ENCODE data around the gene CPPED1. TPM values are rescaled to one million over a fixed set of nuclear protein-coding genes. Genes with fewer than 3 reads are reported as not detected.

CPPED1 gene
- total RNA-seq, 1 donor from 2014 or later: 9.7 TPM

DNA sequence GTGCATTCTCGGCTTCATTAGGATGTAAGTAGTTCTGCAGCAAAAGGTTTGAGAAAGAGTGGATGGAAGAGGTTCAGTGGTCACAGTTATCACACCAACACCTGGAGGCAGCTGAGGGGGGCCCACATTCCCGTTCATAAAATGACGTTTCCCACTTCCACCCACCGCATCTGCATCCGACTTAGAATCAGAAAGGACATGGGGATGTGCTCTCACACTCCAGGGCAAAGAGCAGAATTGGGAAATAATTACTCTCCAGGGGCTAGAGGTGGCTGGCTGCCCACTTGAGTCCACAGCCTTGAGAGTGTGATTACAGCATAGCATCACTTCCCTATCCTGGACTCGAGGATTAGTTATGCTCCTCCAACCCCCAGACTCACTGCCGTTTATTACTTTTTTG, 122.0 kb downstream of the CPPED1 start:
- Histone ChIP-seq H3F3A (ENCODE audit: low read depth) (no peaks in the 10 kb centered on the region), H3K4me3 (no peak overlapping the region), H3K27ac (no peak overlapping the region), H3K4me2 (no peak overlapping the region), H3K27me3 (no peaks in the 10 kb centered on the region), H3K9ac (no peak overlapping the region), H3K9me3 (ENCODE audit: low read depth) (no peaks in the 10 kb centered on the region), H2AFZ (replicated peaks) (no peak overlapping the region), H3K79me2 (ENCODE audit: low read depth) (no peaks in the 10 kb centered on the region), H4K20me1 (ENCODE audit: low read depth) (no peaks in the 10 kb centered on the region), H3K36me3 (no peaks in the 10 kb centered on the region), H3K4me1 (peaks cover 11% of the 10 kb centered on the region)
- H3K4me1 Mint-ChIP-seq: no peaks in the 10 kb centered on the region
- H3K27ac Mint-ChIP-seq: no peak overlapping the region
- peaks cover 4% of the 10 kb centered on the region for H3K27me3 Mint-ChIP-seq (ENCODE audit: insufficient read depth, low read depth)
- H3K36me3 Mint-ChIP-seq: no peaks in the 10 kb centered on the region
- DNase-seq (ENCODE audit: low spot score): no peak
- no peak overlapping the region for H3K4me3 Mint-ChIP-seq
- TF ChIP-seq EZH2phosphoT487 (IDR thresholded peaks at IDR 0.05): no peak
- H3K9me3 Mint-ChIP-seq: peaks cover 7% of the 10 kb centered on the region

DNA sequence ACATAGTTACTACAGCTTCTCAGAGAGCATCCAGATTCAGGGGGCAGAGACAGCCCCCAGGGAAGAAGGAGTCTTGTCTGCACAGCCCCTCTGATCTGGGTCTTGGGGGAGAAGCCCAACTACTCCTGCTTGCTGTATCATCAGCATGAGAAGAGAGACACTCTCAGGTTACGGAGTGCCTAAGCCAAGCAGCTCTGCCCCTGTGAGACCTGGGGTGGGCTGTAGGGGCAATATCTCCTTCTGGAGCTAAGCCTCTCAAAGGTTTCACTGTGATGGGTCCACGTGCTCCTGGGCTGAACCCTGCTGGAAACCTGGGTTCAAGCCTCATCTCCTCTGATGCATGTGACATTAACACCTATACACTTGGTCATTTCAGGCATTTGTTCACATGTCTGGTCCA, 123.2 kb downstream of the CPPED1 start:
- Histone ChIP-seq H3K4me2 (no peak overlapping the region), H3K27ac (no peak overlapping the region), H3F3A (ENCODE audit: low read depth) (no peaks in the 10 kb centered on the region), H2AFZ (replicated peaks) (no peak overlapping the region), H3K9me3 (ENCODE audit: low read depth) (no peaks in the 10 kb centered on the region), H3K27me3 (no peaks in the 10 kb centered on the region), H3K9ac (no peak overlapping the region), H3K79me2 (ENCODE audit: low read depth) (no peaks in the 10 kb centered on the region), H3K4me3 (no peak overlapping the region), H4K20me1 (ENCODE audit: low read depth) (no peaks in the 10 kb centered on the region), H3K4me1 (peaks cover 11% of the 10 kb centered on the region), H3K36me3 (no peaks in the 10 kb centered on the region)
- peaks cover 7% of the 10 kb centered on the region for H3K9me3 Mint-ChIP-seq
- TF ChIP-seq, protein P1, sequence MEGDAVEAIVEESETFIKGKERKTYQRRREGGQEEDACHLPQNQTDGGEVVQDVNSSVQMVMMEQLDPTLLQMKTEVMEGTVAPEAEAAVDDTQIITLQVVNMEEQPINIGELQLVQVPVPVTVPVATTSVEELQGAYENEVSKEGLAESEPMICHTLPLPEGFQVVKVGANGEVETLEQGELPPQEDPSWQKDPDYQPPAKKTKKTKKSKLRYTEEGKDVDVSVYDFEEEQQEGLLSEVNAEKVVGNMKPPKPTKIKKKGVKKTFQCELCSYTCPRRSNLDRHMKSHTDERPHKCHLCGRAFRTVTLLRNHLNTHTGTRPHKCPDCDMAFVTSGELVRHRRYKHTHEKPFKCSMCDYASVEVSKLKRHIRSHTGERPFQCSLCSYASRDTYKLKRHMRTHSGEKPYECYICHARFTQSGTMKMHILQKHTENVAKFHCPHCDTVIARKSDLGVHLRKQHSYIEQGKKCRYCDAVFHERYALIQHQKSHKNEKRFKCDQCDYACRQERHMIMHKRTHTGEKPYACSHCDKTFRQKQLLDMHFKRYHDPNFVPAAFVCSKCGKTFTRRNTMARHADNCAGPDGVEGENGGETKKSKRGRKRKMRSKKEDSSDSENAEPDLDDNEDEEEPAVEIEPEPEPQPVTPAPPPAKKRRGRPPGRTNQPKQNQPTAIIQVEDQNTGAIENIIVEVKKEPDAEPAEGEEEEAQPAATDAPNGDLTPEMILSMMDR (IDR thresholded peaks at IDR 0.05): no peak
- no peak for TF ChIP-seq EZH2phosphoT487 (IDR thresholded peaks at IDR 0.05)
- no peak for TF ChIP-seq EZH2 (IDR thresholded peaks at IDR 0.05)
- DNase-seq (ENCODE audit: low spot score): no peak
- no peak overlapping the region for H3K4me3 Mint-ChIP-seq
- H3K36me3 Mint-ChIP-seq: no peaks in the 10 kb centered on the region
- H3K27ac Mint-ChIP-seq: no peak overlapping the region
- H3K27me3 Mint-ChIP-seq (ENCODE audit: insufficient read depth, low read depth): peaks cover 4% of the 10 kb centered on the region
- peaks cover 3% of the 10 kb centered on the region for H3K4me1 Mint-ChIP-seq

DNA sequence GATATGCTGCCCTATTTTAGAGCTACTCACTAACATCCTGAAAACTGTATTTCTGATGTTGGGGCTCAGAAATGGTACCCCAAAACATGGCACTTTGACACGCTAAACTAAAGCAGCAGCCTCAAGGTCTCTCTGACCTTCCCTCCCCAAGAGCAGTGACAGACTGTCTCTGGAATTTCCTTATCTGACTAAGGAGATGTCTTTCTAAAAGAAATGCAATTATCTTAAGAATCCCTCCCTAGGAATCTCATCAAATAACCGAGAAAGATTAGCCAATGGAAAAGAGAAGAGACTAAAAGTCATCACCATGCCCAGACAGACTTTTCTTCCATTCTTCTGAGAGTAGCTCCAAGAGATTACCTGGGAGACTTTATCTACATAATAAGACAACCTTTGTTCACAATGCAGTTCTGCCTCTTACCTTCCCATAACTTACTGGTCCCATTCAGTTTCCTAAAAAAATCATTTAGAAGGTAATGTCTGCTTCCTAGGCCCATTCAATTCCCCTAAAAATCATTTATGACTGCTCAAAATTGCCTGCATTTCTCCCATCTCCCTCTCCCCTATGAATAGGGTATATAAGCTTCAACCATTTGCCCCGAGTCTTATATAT, 123.9 kb downstream of the CPPED1 start:
- peaks cover 4% of the 10 kb centered on the region for H3K27me3 Mint-ChIP-seq (ENCODE audit: insufficient read depth, low read depth)
- no peaks in the 10 kb centered on the region for H3K36me3 Mint-ChIP-seq

DNA sequence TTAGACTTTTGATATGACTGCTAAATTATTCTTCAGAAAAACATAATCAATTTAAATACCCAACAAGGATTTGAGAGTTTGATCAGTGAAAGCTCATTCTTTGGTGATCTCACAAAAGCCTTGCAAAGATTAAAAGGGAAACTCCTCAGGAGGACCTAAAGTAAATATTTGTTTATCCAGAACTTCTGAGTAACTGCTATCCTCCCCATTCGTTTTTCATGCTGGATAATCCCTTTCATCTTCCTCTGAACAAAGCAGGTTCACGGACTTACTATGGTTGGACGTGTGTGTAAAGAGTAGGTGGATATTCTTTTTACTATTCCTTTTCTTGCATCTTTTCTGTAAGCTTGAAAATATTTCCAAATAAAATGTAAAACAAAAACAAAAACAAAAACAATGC, 124.7 kb downstream of the CPPED1 start:
- TF ChIP-seq EZH2 (IDR thresholded peaks at IDR 0.05): no peak
- no peak for TF ChIP-seq EZH2phosphoT487 (IDR thresholded peaks at IDR 0.05)
- TF ChIP-seq, protein P1 (IDR thresholded peaks at IDR 0.05): no peak
- H3K27ac Mint-ChIP-seq: no peak overlapping the region
- no peaks in the 10 kb centered on the region for H3K27me3 ChIP-seq
- H3K36me3 Mint-ChIP-seq: no peaks in the 10 kb centered on the region
- DNase-seq (ENCODE audit: low spot score): no peak
- no peak overlapping the region for H3K4me2 ChIP-seq
- H3F3A ChIP-seq (ENCODE audit: low read depth): no peaks in the 10 kb centered on the region
- H3K4me1 Mint-ChIP-seq: peaks cover 3% of the 10 kb centered on the region
- H3K4me3 ChIP-seq: no peak overlapping the region
- no peak overlapping the region for H3K4me3 Mint-ChIP-seq
- no peak overlapping the region for H3K9ac ChIP-seq
- H3K9me3 ChIP-seq (ENCODE audit: low read depth): no peaks in the 10 kb centered on the region
- no peaks in the 10 kb centered on the region for H4K20me1 ChIP-seq (ENCODE audit: low read depth)
- H3K79me2 ChIP-seq (ENCODE audit: low read depth): no peaks in the 10 kb centered on the region
- peaks cover 4% of the 10 kb centered on the region for H3K27me3 Mint-ChIP-seq (ENCODE audit: insufficient read depth, low read depth)
- H3K27ac ChIP-seq: no peak overlapping the region
- peaks cover 11% of the 10 kb centered on the region for H3K4me1 ChIP-seq
- H3K9me3 Mint-ChIP-seq: peaks cover 7% of the 10 kb centered on the region
- no peaks in the 10 kb centered on the region for H3K36me3 ChIP-seq
- no peak overlapping the region for H2AFZ ChIP-seq (replicated peaks)

More for the DNA sequence above, 123.9 kb downstream of the CPPED1 start:
- no peaks in the 10 kb centered on the region for H3K36me3 ChIP-seq
- no peak overlapping the region for H2AFZ ChIP-seq (replicated peaks)
- no peak overlapping the region for H3K9ac ChIP-seq
- peaks cover 11% of the 10 kb centered on the region for H3K4me1 ChIP-seq
- Mint-ChIP-seq H3K4me3 (no peak overlapping the region), H3K4me1 (peaks cover 3% of the 10 kb centered on the region), H3K27ac (no peak overlapping the region), H3K9me3 (peaks cover 7% of the 10 kb centered on the region)
- no peak overlapping the region for H3K4me2 ChIP-seq
- no peaks in the 10 kb centered on the region for H3F3A ChIP-seq (ENCODE audit: low read depth)
- H3K4me3 ChIP-seq: no peak overlapping the region
- H3K79me2 ChIP-seq (ENCODE audit: low read depth): no peaks in the 10 kb centered on the region
- no peaks in the 10 kb centered on the region for H3K9me3 ChIP-seq (ENCODE audit: low read depth)
- DNase-seq (ENCODE audit: low spot score): no peak
- no peak overlapping the region for H3K27ac ChIP-seq
- H4K20me1 ChIP-seq (ENCODE audit: low read depth): no peaks in the 10 kb centered on the region
- TF ChIP-seq, protein P1 (IDR thresholded peaks at IDR 0.05): no peak
- H3K27me3 ChIP-seq: no peaks in the 10 kb centered on the region
